Activated naive CD4-positive, alpha-beta T cell treated with anti-CD3 and anti-CD28 coated beads, Interleukin-2, amount 10 ng/mL, durations not matched to agents 5 hours and 36 hours (primary cell): Measurements from ENCODE around the gene EFR3B. TPM values are rescaled to one million over a fixed set of nuclear protein-coding genes. Genes with fewer than 3 reads are reported as not detected.

ENCODE experiments used
- total RNA-seq, 2 experiments: library from RNA; stranded (reverse); gene quantifications; one replicate each; pipeline ENCODE4 v1.2.3, GENCODE V29; 2021

Gene EFR3B
- total RNA-seq, result not detected

GRCh38 chr2:25041928-25042320 lies at the start of gene EFR3B:
Gene EFR3B (plus strand): TSS chr2:25042076. CDS start chr2:25042313, 237 bp downstream.

GRCh38 chr2:25168256-25169072 lies 126.6 kb downstream of the EFR3B start, which contains the start of gene POMC:
Gene POMC (minus strand): TSS chr2:25168580. CDS start chr2:25164772, 3,808 bp downstream.

Other genes starting within 250 kb of the EFR3B start
- gene PTRHD1, start 248.7 kb upstream of the EFR3B start, total RNA-seq, result 10 to 100 TPM; 34.8 to 42.3 TPM
- 10 to 100 TPM; 33.1 to 39.0 TPM for gene CENPO, start 248.7 kb upstream of the EFR3B start, total RNA-seq
- 10 to 100 TPM; 31.9 to 35.2 TPM for gene ADCY3, start 121.8 kb upstream of the EFR3B start, total RNA-seq
- gene DNAJC27, start 70.1 kb upstream of the EFR3B start, total RNA-seq, result 1 to 10 TPM; 7.3 to 8.5 TPM
- gene POMC, start 126.5 kb downstream of the EFR3B start, total RNA-seq, result 1 to 10 TPM; 2.8 TPM